ENCODE data around the gene HIC1. TPM values are rescaled to one million over a fixed set of nuclear protein-coding genes. Genes with fewer than 3 reads are reported as not detected.

The HIC1 gene
- total and polyA plus RNA-seq, 9 of the 15 experiments (the other 6 are each of a cell fraction or from before 2014, with no cell fraction given), result 0.01 to 2.5 (median 0.18) TPM

- Histone ChIP-seq H3K4me3 (no peak overlapping the region), H3K36me3 (ENCODE audit: control insufficient read depth, insufficient read depth, low read length) (peaks cover 16% of the 10 kb centered on the region; the same call in 2 of the 3 replicates), H3K4me1 (replicated peaks in 1 of 2; ENCODE audit: control insufficient read depth in 2 of 2, insufficient read depth in 2 of 2, low read length in 2 of 2) (peaks cover 0 to 36% of the 10 kb centered on the region in 2 experiments; a peak in 2 of 5 replicates), H3K27ac (ENCODE audit: extremely low read depth, low read depth, low read length) (no peak overlapping the region), H3K9ac (ENCODE audit: insufficient read depth in 1 of 2, low read depth in 2 of 2, low read length in 2 of 2) (peak overlapping the region in 1 of 2 experiments; percentile 52; a peak in 1 of 4 replicates), H3K9me3 (replicated peaks; ENCODE audit: control insufficient read depth, insufficient read depth, low read depth, low read length) (no peaks in the 10 kb centered on the region), H3K27me3 (ENCODE audit: control insufficient read depth in 2 of 2, insufficient read depth in 2 of 2, low read length in 2 of 2) (no peaks in the 10 kb centered on the region), H2AFZ (ENCODE audit: low read depth, low read length) (no peak overlapping the region), H3K9me1 (ENCODE audit: control insufficient read depth, insufficient read depth, low read length) (no peaks in the 10 kb centered on the region), H3K4me2 (ENCODE audit: insufficient read depth, low read length) (no peak overlapping the region), H4K20me1 (replicated peaks; ENCODE audit: control insufficient read depth, insufficient read depth, low read length) (no peaks in the 10 kb centered on the region), H3K79me2 (ENCODE audit: control insufficient read depth, insufficient read depth, low read length) (no peaks in the 10 kb centered on the region)
- DNase-seq (ENCODE audit: extremely low read depth in 1 of 4, low spot score in 3 of 4) (no peak), FAIRE-seq (no peak), ATAC-seq (no peak)
- BruUV-seq (replicated peaks), result no TSS peak
- in situ Hi-C loops (cut with MboI) (loop anchor here (10.0 kb wide), 1 partner anchor 183 kb away; no protein-coding TSS in a partner anchor), intact Hi-C loops (cut with micrococcal nuclease) (no loop called here)
- TF ChIP-seq PHF8 (IDR thresholded peaks at IDR 0.05; ENCODE audit: borderline replicate concordance, low read length), result no peak
- no peak for TF ChIP-seq TSC22D4 (tag; IDR thresholded peaks at IDR 0.05)
- TF ChIP-seq FOXK2 (conservative IDR thresholded peaks at IDR 0.05 in 1 of 2, IDR thresholded peaks at IDR 0.05 in 1 of 2; ENCODE audit: low read depth in 2 of 2), result no peak
- TF ChIP-seq FOXP1 (CRISPR knock-in tag; IDR thresholded peaks at IDR 0.05), result no peak
- TF ChIP-seq LARP7 (IDR thresholded peaks at IDR 0.05), result no peak
- no peak for TF ChIP-seq BACH1 (tag; IDR thresholded peaks at IDR 0.05)
- WGBS (ENCODE audit: insufficient coverage, low coverage, missing lambda C conversion rate), result 53% methylated on average over 6 of the region's 17 CpGs
- ChIA-PET POLR2A (no interaction called here), CTCF (ENCODE audit: low intra/inter-chr PET ratio) (no interaction called here)
Observed at GRCh38 chr17:2061441-2061958, 6.6 kb downstream of the HIC1 start.

All from K562 (cell line).